Tibial artery (tissue), 4 donors: ENCODE data around the gene MFRP.

ENCODE experiments used
- DNase-seq, 2 donors: peaks; one replicate each; pipeline ENCODE4 v3.0.0-alpha.2; 2019
- H3K27ac ChIP-seq, 2 donors: fragments of 200-600 bp; sonication (generic) in 1 of 2; 1 replicate in 1 of 2; 2 replicates in 1 of 2; pipeline ENCODE4 v1.5.1; 2018 to 2019; ENCODE audit warnings: mild to moderate bottlenecking in 1 of 2
- H3K27me3 ChIP-seq, 2 donors: fragments of 200-600 bp; sonication (generic) in 1 of 2; one replicate each; pipeline versions ENCODE4 v1.5.1 to v1.6.0; 2016 to 2019
- H3K36me3 ChIP-seq, 3 donors: fragments of 200-600 bp; sonication (generic) in 2 of 3; one replicate each; pipeline ENCODE4 v1.5.1; 2016 to 2019; ENCODE audit warnings: mild to moderate bottlenecking in 2 of 3
- H3K4me1 ChIP-seq, 4 donors: fragments of 200-600 bp; sonication (generic) in 2 of 4; 1 replicate in 3 of 4; 2 replicates in 1 of 4; pipeline ENCODE4 v1.5.1; 2016 to 2019
- H3K4me3 ChIP-seq, 2 donors: fragments of 200-600 bp; sonication (generic) in 1 of 2; 1 replicate in 1 of 2; 2 replicates in 1 of 2; pipeline ENCODE4 v1.5.1; 2018 to 2019; ENCODE audit warnings: mild to moderate bottlenecking in 2 of 2
- H3K9me3 ChIP-seq, 3 donors: fragments of 200-600 bp; sonication (generic) in 1 of 3; one replicate each; pipeline ENCODE4 v1.5.1; 2016 to 2019
- intact Hi-C: fragments of 100-400 bp; cut with DNase I; formaldehyde crosslinking; loops from one replicate; pipeline ENCODE4 v1.15.0; 2023; ENCODE audit warnings: low total_unique reads
- TF ChIP-seq, protein P1 (sequence below), 2 experiments: fragments of 200-600 bp in 1 of 2; fragments of 450-650 bp in 1 of 2; IDR thresholded peaks; one replicate each; pipeline ENCODE4 v1.5.1; 2017 to 2019; ENCODE audit warnings: antibody characterized with exemption in 2 of 2, mild to moderate bottlenecking in 1 of 2, moderate library complexity in 1 of 2

The MFRP gene

DNA sequence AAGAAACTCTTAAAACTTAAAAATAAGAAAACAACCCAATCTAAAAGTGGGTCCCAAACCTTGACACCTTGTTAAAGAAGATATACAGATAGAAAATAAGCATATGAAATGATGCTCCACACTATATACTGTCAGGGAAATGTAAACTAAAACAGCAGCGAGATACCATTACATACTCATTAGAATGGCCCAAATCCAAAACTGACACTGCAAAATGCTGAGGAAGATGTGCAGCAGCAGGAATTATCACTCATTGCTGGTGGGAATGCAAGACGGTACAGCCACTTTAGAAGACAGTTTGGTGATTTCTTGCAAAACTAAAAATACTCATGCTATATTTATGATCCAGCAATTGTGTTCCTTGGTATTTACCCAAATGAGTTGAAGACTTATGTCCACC is 17.2 kb downstream of the MFRP start:
- intact Hi-C loops: loop anchor here (5.0 to 10.0 kb wide), 2 partner anchors 122 to 225 kb away; partner anchors contain the start of genes C2CD2L, CBL and DPAGT1
- Histone ChIP-seq H3K4me3 (no peak overlapping the region), H3K9me3 (no peaks in the 10 kb centered on the region), H3K27me3 (no peaks in the 10 kb centered on the region), H3K27ac (no peak overlapping the region), H3K4me1 (peaks cover 0 to 5% (median 2%) of the 10 kb centered on the region in 4 donors), H3K36me3 (no peaks in the 10 kb centered on the region)
- no peak for DNase-seq
- TF ChIP-seq, protein P1, sequence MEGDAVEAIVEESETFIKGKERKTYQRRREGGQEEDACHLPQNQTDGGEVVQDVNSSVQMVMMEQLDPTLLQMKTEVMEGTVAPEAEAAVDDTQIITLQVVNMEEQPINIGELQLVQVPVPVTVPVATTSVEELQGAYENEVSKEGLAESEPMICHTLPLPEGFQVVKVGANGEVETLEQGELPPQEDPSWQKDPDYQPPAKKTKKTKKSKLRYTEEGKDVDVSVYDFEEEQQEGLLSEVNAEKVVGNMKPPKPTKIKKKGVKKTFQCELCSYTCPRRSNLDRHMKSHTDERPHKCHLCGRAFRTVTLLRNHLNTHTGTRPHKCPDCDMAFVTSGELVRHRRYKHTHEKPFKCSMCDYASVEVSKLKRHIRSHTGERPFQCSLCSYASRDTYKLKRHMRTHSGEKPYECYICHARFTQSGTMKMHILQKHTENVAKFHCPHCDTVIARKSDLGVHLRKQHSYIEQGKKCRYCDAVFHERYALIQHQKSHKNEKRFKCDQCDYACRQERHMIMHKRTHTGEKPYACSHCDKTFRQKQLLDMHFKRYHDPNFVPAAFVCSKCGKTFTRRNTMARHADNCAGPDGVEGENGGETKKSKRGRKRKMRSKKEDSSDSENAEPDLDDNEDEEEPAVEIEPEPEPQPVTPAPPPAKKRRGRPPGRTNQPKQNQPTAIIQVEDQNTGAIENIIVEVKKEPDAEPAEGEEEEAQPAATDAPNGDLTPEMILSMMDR (IDR thresholded peaks at IDR 0.05): no peak

- TF ChIP-seq, protein P1 (IDR thresholded peaks at IDR 0.05): no peak
- Histone ChIP-seq H3K27me3 (no peaks in the 10 kb centered on the region), H3K27ac (no peak overlapping the region), H3K36me3 (no peaks in the 10 kb centered on the region), H3K4me1 (peaks cover 0 to 42% (median 33%) of the 10 kb centered on the region in 4 donors), H3K4me3 (no peak overlapping the region), H3K9me3 (no peaks in the 10 kb centered on the region)
- intact Hi-C loops: loop anchor here (10.0 kb wide), 1 partner anchor 219 kb away; the partner anchor contains the start of genes C2CD2L and DPAGT1
- DNase-seq: peak in 1 of 2 donors; percentile 48
These were observed 22.3 kb downstream of the MFRP start for GRCh38 chr11:119324189-119324588.

DNA sequence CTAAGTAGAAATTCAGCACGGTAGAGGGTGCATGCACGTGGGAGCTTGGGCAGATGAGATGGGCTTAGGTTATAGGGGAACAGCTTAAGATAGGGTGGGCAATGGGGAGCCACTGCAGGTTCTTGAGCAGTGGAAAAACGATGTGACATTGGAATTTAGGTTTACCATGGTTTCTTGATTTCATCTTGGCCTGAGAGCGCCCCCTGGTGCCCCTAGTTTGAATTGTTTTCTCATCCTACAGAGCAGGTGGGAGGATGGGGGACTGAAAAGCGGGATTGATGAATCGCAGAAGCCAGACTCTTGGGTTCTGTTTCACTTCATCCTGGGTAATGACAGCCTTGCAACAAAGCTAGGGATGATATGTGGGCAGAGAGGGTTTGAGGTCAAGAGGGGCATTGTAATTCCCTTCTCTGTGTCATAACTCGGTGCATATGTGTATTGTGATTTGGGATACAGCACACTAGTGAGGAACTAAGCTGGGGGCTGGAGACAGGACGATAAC is 22.9 kb downstream of the MFRP start:
- H3K9me3 ChIP-seq: no peaks in the 10 kb centered on the region
- no peak overlapping the region for H3K4me3 ChIP-seq
- peak; percentile 83 to 86 for DNase-seq
- H3K36me3 ChIP-seq: no peaks in the 10 kb centered on the region
- intact Hi-C loops: loop anchor here (10.0 kb wide), 1 partner anchor 219 kb away; the partner anchor contains the start of genes C2CD2L and DPAGT1
- peak overlapping the region; percentile 99 for H3K27ac ChIP-seq
- H3K27me3 ChIP-seq: no peaks in the 10 kb centered on the region
- TF ChIP-seq, protein P1 (IDR thresholded peaks at IDR 0.05): peak; percentile 77 to 82
- peaks cover 0 to 48% (median 39%) of the 10 kb centered on the region in 4 donors for H3K4me1 ChIP-seq

DNA sequence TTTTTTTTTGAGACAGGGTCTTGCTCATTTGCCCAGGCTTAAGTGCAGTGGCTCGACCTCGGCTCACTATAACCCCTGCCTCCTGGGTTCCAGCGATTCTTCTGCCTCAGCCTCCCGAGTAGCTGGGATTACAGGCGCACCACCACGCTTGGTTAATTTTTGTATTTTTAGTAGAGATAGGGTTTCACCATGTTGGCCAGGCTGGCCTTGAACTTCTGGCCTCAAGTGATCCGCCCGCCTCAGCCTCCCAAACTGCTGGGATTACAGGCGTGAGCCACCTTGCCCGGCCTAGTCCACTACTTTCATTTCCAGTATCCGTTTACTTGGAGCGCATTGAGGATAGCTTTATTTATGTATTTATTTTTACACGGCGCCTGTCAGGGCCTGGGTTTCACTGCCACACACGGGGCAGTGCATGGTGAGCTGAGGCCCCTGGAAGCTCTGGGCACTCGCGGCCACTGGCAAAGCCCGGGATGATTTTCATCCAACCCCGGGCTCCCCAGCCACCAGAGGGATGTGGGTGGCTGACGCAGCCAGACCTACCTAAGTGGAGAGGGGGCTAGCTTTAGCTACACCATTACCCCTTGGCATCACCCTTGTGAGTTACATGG is 23.5 kb downstream of the MFRP start:
- DNase-seq: peak in 1 of 2 donors; percentile 52
- Histone ChIP-seq H3K9me3 (no peaks in the 10 kb centered on the region), H3K4me3 (no peak overlapping the region), H3K27me3 (no peaks in the 10 kb centered on the region), H3K27ac (peak overlapping the region; percentile 99), H3K36me3 (no peaks in the 10 kb centered on the region), H3K4me1 (peaks cover 0 to 54% (median 44%) of the 10 kb centered on the region in 4 donors)
- TF ChIP-seq, protein P1 (IDR thresholded peaks at IDR 0.05): no peak
- intact Hi-C loops: loop anchor here (10.0 kb wide), 1 partner anchor 218 kb away; the partner anchor contains the start of genes C2CD2L and DPAGT1

DNA sequence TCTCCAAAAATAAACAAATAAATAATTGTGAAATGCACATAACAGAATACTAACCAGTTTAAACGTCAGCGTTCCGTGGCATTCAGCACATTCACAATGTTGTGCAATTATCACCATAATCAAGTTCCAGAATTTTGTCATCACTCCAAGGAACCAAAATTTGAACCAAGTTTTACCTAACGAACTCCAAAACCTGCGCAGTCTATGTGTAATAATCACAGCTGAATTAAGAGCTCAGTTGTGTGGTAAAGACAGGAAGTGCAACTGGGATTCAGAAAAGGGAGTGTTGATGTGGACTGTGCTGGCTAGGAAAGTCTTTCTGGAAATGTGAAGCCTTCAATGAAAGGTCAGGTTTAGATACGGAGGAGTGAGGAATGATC is 24.2 kb downstream of the MFRP start:
- H3K4me1 ChIP-seq: peaks cover 0 to 60% (median 50%) of the 10 kb centered on the region in 4 donors
- H3K9me3 ChIP-seq: no peaks in the 10 kb centered on the region
- peak in 1 of 2 donors; percentile 16 for DNase-seq
- intact Hi-C loops: loop anchor here (10.0 kb wide), 1 partner anchor 218 kb away; the partner anchor contains the start of genes C2CD2L and DPAGT1
- H3K27ac ChIP-seq: peak overlapping the region; percentile 99
- TF ChIP-seq, protein P1 (IDR thresholded peaks at IDR 0.05): peak; percentile 31 to 51
- no peaks in the 10 kb centered on the region for H3K36me3 ChIP-seq
- peak overlapping the region; percentile 54 to 59 for H3K4me3 ChIP-seq
- H3K27me3 ChIP-seq: no peaks in the 10 kb centered on the region
